ENCODE data around the gene MCM3AP. TPM values are rescaled to one million over a fixed set of nuclear protein-coding genes. Genes with fewer than 3 reads are reported as not detected.

MCM3AP gene
- total RNA-seq, 1 experiment from 2014 or later: 128 TPM

GRCh38 chr21:46274797-46275390 is 10.5 kb downstream of the MCM3AP start:
- no peak for TF ChIP-seq CTCF (IDR thresholded peaks at IDR 0.05; ENCODE audit: unreplicated experiment)
- Mint-ChIP-seq H3K4me1 (ENCODE audit: insufficient read depth, unreplicated experiment) (no peaks in the 10 kb centered on the region), H3K4me3 (ENCODE audit: unreplicated experiment) (no peak overlapping the region), H3K27ac (ENCODE audit: low read depth, unreplicated experiment) (no peak overlapping the region), H3K36me3 (ENCODE audit: insufficient read depth, unreplicated experiment) (peaks cover 97% of the 10 kb centered on the region), H3K9me3 (ENCODE audit: unreplicated experiment) (no peaks in the 10 kb centered on the region), H3K27me3 (ENCODE audit: insufficient read depth, unreplicated experiment) (no peaks in the 10 kb centered on the region)
- no TSS peak for BruUV-seq (replicated peaks)
- POLR2A ChIA-PET: interaction anchor here (0.7 to 1.7 kb wide), 4 partner anchors 10 to 186 kb away, joined by 3 to 9 read pairs (median 3); partner anchors contain the start of gene MCM3AP
- CTCF ChIA-PET: interaction anchor here (0.6 kb wide), 2 partner anchors 233 to 1327 kb away, joined by 3 read pairs; no protein-coding TSS in a partner anchor
- no peak for DNase-seq (ENCODE audit: unreplicated experiment)
- intact Hi-C loops (cut with micrococcal nuclease): no loop called here

- no peaks in the 10 kb centered on the region for H3K27me3 Mint-ChIP-seq (ENCODE audit: insufficient read depth, unreplicated experiment)
- peak overlapping the region; percentile 18 for H3K27ac Mint-ChIP-seq (ENCODE audit: low read depth, unreplicated experiment)
- H3K9me3 Mint-ChIP-seq (ENCODE audit: unreplicated experiment): no peaks in the 10 kb centered on the region
- no peak overlapping the region for H3K4me3 Mint-ChIP-seq (ENCODE audit: unreplicated experiment)
- intact Hi-C loops (cut with micrococcal nuclease): no loop called here
- no peak for TF ChIP-seq CTCF (IDR thresholded peaks at IDR 0.05; ENCODE audit: unreplicated experiment)
- H3K36me3 Mint-ChIP-seq (ENCODE audit: insufficient read depth, unreplicated experiment): peaks cover 97% of the 10 kb centered on the region
- no peaks in the 10 kb centered on the region for H3K4me1 Mint-ChIP-seq (ENCODE audit: insufficient read depth, unreplicated experiment)
- no TSS peak for BruUV-seq (replicated peaks)
- CTCF ChIA-PET: interaction anchor here (0.5 kb wide), 1 partner anchor 1980 kb away, joined by 4 read pairs; no protein-coding TSS in a partner anchor
- no peak for DNase-seq (ENCODE audit: unreplicated experiment)
- POLR2A ChIA-PET: no interaction called here
Observed at GRCh38 chr21:46273341-46273740, 12.1 kb downstream of the MCM3AP start.

DNA sequence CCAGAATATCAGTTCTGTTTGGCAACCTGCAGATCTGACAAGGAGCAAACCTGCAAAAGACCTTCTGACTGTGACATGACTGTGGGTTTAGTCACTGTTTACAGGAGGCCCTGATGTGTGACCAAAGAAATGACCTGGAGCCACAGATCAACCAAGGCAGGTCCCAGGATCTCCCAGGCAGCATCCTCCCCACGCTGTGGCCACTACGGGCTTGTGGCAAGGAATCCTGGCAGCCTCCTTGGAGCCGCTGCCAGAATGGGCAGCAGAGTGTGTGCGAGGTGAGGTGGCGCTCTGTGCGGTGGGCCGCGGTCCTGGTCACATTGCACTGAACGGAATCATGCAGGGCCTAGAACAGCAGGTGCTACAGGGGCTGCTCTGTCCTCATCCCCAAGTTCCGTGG is 15.9 kb downstream of the MCM3AP start:
- Mint-ChIP-seq H3K9me3 (ENCODE audit: unreplicated experiment) (no peaks in the 10 kb centered on the region), H3K27ac (ENCODE audit: low read depth, unreplicated experiment) (no peak overlapping the region), H3K36me3 (ENCODE audit: insufficient read depth, unreplicated experiment) (peaks cover 97% of the 10 kb centered on the region), H3K4me3 (ENCODE audit: unreplicated experiment) (no peak overlapping the region), H3K27me3 (ENCODE audit: insufficient read depth, unreplicated experiment) (no peaks in the 10 kb centered on the region), H3K4me1 (ENCODE audit: insufficient read depth, unreplicated experiment) (no peaks in the 10 kb centered on the region)
- CTCF ChIA-PET: no interaction called here
- DNase-seq (ENCODE audit: unreplicated experiment): no peak
- no peak for TF ChIP-seq CTCF (IDR thresholded peaks at IDR 0.05; ENCODE audit: unreplicated experiment)
- intact Hi-C loops (cut with micrococcal nuclease): no loop called here
- POLR2A ChIA-PET: interaction anchor here (0.7 to 1.0 kb wide), 3 partner anchors 12 to 39 kb away, joined by 3 read pairs; no protein-coding TSS in a partner anchor
- BruUV-seq (replicated peaks): no TSS peak

GRCh38 chr21:46268371-46268770 is 17.0 kb downstream of the MCM3AP start:
- DNase-seq (ENCODE audit: unreplicated experiment): no peak
- no peaks in the 10 kb centered on the region for H3K9me3 Mint-ChIP-seq (ENCODE audit: unreplicated experiment)
- no peaks in the 10 kb centered on the region for H3K4me1 Mint-ChIP-seq (ENCODE audit: insufficient read depth, unreplicated experiment)
- no peaks in the 10 kb centered on the region for H3K27me3 Mint-ChIP-seq (ENCODE audit: insufficient read depth, unreplicated experiment)
- no peak overlapping the region for H3K27ac Mint-ChIP-seq (ENCODE audit: low read depth, unreplicated experiment)
- ChIA-PET CTCF (no interaction called here), POLR2A (no interaction called here)
- no peak for TF ChIP-seq CTCF (IDR thresholded peaks at IDR 0.05; ENCODE audit: unreplicated experiment)
- H3K36me3 Mint-ChIP-seq (ENCODE audit: insufficient read depth, unreplicated experiment): peaks cover 95% of the 10 kb centered on the region
- BruUV-seq (replicated peaks): no TSS peak
- intact Hi-C loops (cut with micrococcal nuclease): no loop called here
- H3K4me3 Mint-ChIP-seq (ENCODE audit: unreplicated experiment): no peak overlapping the region
